BE2C (cell line): ENCODE results near the gene SEPTIN7. TPM values are rescaled to one million over a fixed set of nuclear protein-coding genes. Genes with fewer than 3 reads are reported as not detected.
A peak's percentile ranks its signal among the peaks of the same experiment; 100 is the strongest.
"Not testable (repeated sequence)": the region's sequence is repeated elsewhere in the genome, so short reads cannot be mapped to it uniquely, and the experiment has no call there.

Experiments used
- DNase-seq: peaks from one replicate; pipeline ENCODE4 v3.0.0-alpha.2; 2020
- H3K27me3 ChIP-seq: fragments of 250-450 bp; sonication (Bioruptor Pico); 2 replicates; pipeline ENCODE4 v1.5.1; 2020; ENCODE audit warnings: mild to moderate bottlenecking
- H3K36me3 ChIP-seq: fragments of 250-450 bp; sonication (Bioruptor Pico); 2 replicates; pipeline ENCODE4 v1.5.1; 2020; ENCODE audit warnings: mild to moderate bottlenecking
- H3K4me1 ChIP-seq: fragments of 250-450 bp; sonication (Bioruptor Pico); 2 replicates; pipeline ENCODE4 v1.5.1; 2020
- H3K4me3 ChIP-seq: 2 replicates; pipeline ENCODE4 v1.5.1; 2011; ENCODE audit warnings: low read depth, low read length
- H3K9me3 ChIP-seq: fragments of 250-450 bp; sonication (Bioruptor Pico); 2 replicates; pipeline ENCODE4 v1.5.1; 2020
- CTCF ChIP-seq: IDR thresholded peaks from 2 replicates; pipeline ENCODE4 v1.5.1; 2012; ENCODE audit warnings: mild to moderate bottlenecking, low read depth, low read length
- polyA plus RNA-seq: library from polyadenylated mRNA; unstranded; fragments of >200 nt; gene quantifications from one replicate; pipeline ENCODE4 v1.2.1, GENCODE V29; 2012; ENCODE audit warnings: low read depth, missing spikeins; ENCODE audit not compliant: insufficient read length, insufficient read depth

The SEPTIN7 gene
- 241 TPM for polyA plus RNA-seq

GRCh38 chr7:35800718-35801391 lies at the start of gene SEPTIN7:
TSS of gene SEPTIN7 (plus strand) at chr7:35801057. CDS start at chr7:35801210, 153 bp downstream.
- H3K27me3 ChIP-seq = no peaks in the 10 kb centered on the region
- DNase-seq = peak; percentile 99

GRCh38 chr7:35752742-35753141 lies 48.1 kb upstream of the SEPTIN7 start:
- no peaks in the 10 kb centered on the region for H3K9me3 ChIP-seq
- H3K27me3 ChIP-seq = no peaks in the 10 kb centered on the region
- DNase-seq = no peak
- H3K36me3 ChIP-seq = no peaks in the 10 kb centered on the region
- no peak overlapping the region for H3K4me3 ChIP-seq
- TF ChIP-seq CTCF = no peak
- H3K4me1 ChIP-seq = peaks cover 30% of the 10 kb centered on the region

More at GRCh38 chr7:35800718-35801391, at the start of gene SEPTIN7:
- Histone ChIP-seq H3K4me1 (no peaks in the 10 kb centered on the region; the same call in 1 of the 2 replicates), H3K9me3 (no peaks in the 10 kb centered on the region), H3K4me3 (peak within 1 kb of the TSS; percentile 84), H3K36me3 (no peaks in the 10 kb centered on the region)
- no peak for TF ChIP-seq CTCF

GRCh38 chr7:35753761-35754603 lies 46.9 kb upstream of the SEPTIN7 start:
- no peaks in the 10 kb centered on the region for H3K9me3 ChIP-seq

GRCh38 chr7:35754741-35755140 lies 46.1 kb upstream of the SEPTIN7 start:
- H3K9me3 ChIP-seq = no peaks in the 10 kb centered on the region
- no peak for TF ChIP-seq CTCF
- H3K36me3 ChIP-seq = no peaks in the 10 kb centered on the region
- H3K4me3 ChIP-seq = peak overlapping the region; percentile 20
- peaks cover 41% of the 10 kb centered on the region for H3K4me1 ChIP-seq
- H3K27me3 ChIP-seq = no peaks in the 10 kb centered on the region
- DNase-seq = peak; percentile 17

More at GRCh38 chr7:35753761-35754603, 46.9 kb upstream of the SEPTIN7 start:
- Histone ChIP-seq H3K4me3 (peak overlapping the region; percentile 20), H3K27me3 (no peaks in the 10 kb centered on the region), H3K36me3 (no peaks in the 10 kb centered on the region), H3K4me1 (peaks cover 41% of the 10 kb centered on the region)
- peak; percentile 25 for DNase-seq
- TF ChIP-seq CTCF = no peak

GRCh38 chr7:35755711-35756110 lies 45.1 kb upstream of the SEPTIN7 start:
- TF ChIP-seq CTCF = no peak

GRCh38 chr7:35756453-35756852 lies 44.4 kb upstream of the SEPTIN7 start:
- not testable (repeated sequence) for H3K27me3 ChIP-seq, H3K9me3 ChIP-seq, H3K36me3 ChIP-seq, H3K4me3 ChIP-seq, DNase-seq
- peaks cover 41% of the 10 kb centered on the region for H3K4me1 ChIP-seq

More at GRCh38 chr7:35755711-35756110, 45.1 kb upstream of the SEPTIN7 start:
- H3K9me3 ChIP-seq = no peaks in the 10 kb centered on the region
- no peak for DNase-seq
- H3K4me1 ChIP-seq = peaks cover 41% of the 10 kb centered on the region
- H3K27me3 ChIP-seq = no peaks in the 10 kb centered on the region
- H3K36me3 ChIP-seq = no peaks in the 10 kb centered on the region
- H3K4me3 ChIP-seq = no peak overlapping the region
